ENCODE results near the gene ZSWIM4. TPM values are rescaled to one million over a fixed set of nuclear protein-coding genes. Genes with fewer than 3 reads are reported as not detected.
A peak's percentile ranks its signal among the peaks of the same experiment; 100 is the strongest.
"Not testable (repeated sequence)": the region's sequence is repeated elsewhere in the genome, so short reads cannot be mapped to it uniquely, and the experiment has no call there.

The ZSWIM4 gene
- total RNA-seq (1 to 10 TPM; 2.3 to 4.4 (median 3.3) TPM), polyA plus RNA-seq (1 to 10 TPM in 2 of 3 donors, under 1 TPM in 1; 0.60 to 3.3 (median 1.4) TPM)

DNA sequence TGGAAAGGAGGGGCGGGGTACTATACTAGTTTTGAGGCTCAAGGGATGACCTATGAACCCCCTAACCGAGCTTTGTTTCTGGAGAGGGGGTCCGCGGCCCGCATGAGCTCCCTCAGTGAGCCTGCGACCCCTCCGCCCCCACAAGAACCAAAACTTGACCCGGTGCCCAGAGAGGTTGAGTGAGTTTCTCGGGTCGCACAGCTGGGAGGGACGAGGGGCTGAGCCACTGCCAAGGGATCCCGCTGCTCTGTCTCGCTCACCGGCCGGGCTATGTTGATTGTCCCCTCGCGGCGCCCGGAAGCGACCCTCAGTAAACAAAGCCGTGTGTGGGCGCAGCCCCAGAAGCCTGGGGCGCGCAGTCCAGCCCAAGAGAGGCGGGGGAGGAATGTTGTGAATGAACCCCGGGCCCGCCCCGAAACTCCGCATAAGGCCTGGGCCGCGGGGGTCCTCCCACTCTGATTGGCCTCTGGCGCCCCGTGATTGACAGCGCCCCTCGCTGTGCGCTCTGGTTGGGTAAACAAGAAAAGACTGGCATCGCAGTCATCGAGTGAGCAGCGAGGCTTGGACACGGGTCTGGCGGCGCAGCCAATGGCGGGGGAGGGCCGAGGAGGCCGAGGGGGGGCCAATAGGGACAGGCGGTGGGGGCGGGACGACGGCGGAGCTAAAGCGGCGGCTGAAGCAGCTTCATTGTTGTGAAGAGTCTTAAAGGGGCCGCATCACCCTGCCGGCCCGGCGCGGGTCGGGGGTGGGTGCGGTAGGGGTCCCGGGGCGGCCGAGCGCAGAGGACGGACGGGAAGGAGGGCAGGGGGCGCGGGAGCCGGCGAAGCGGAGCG, at the start of gene ZSWIM4:
Gene ZSWIM4 (plus strand): TSS at position 687 of the 833 bp plus-strand sequence. CDS start 206 bp downstream, outside the sequence.
- 0 to 1% methylated on average over 71 of the region's 71 CpGs for WGBS, 2 donors
- Histone ChIP-seq H3K36me3 (no peaks in the 10 kb centered on the region), H3K9me3 (no peaks in the 10 kb centered on the region), H3K4me3 (peak within 1 kb of the TSS; percentile 61 to 96 (median 70)), H3K27ac (peak within 1 kb of the TSS; percentile 93 to 97 (median 94)), H3K27me3 (no peaks in the 10 kb centered on the region), H3K4me1 (peaks cover 0 to 36% (median 33%) of the 10 kb centered on the region in 4 donors)
- intact Hi-C loops (cut with DNase I), result loop anchor here (1.0 to 10.0 kb wide), 6 partner anchors 42 to 290 kb away; partner anchors contain the start of genes C19orf67, DCAF15 and RFX1
- TF ChIP-seq POLR2A (IDR thresholded peaks at IDR 0.05), result peak; percentile 12 to 37
- no peak for TF ChIP-seq EP300 (IDR thresholded peaks at IDR 0.05)
- TF ChIP-seq POLR2AphosphoS5 (IDR thresholded peaks at IDR 0.05), result peak; percentile 10 to 80 (median 66)
- TF ChIP-seq, protein P1, sequence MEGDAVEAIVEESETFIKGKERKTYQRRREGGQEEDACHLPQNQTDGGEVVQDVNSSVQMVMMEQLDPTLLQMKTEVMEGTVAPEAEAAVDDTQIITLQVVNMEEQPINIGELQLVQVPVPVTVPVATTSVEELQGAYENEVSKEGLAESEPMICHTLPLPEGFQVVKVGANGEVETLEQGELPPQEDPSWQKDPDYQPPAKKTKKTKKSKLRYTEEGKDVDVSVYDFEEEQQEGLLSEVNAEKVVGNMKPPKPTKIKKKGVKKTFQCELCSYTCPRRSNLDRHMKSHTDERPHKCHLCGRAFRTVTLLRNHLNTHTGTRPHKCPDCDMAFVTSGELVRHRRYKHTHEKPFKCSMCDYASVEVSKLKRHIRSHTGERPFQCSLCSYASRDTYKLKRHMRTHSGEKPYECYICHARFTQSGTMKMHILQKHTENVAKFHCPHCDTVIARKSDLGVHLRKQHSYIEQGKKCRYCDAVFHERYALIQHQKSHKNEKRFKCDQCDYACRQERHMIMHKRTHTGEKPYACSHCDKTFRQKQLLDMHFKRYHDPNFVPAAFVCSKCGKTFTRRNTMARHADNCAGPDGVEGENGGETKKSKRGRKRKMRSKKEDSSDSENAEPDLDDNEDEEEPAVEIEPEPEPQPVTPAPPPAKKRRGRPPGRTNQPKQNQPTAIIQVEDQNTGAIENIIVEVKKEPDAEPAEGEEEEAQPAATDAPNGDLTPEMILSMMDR (IDR thresholded peaks at IDR 0.05), result no peak
- DNase-seq, result peak; percentile 100

DNA sequence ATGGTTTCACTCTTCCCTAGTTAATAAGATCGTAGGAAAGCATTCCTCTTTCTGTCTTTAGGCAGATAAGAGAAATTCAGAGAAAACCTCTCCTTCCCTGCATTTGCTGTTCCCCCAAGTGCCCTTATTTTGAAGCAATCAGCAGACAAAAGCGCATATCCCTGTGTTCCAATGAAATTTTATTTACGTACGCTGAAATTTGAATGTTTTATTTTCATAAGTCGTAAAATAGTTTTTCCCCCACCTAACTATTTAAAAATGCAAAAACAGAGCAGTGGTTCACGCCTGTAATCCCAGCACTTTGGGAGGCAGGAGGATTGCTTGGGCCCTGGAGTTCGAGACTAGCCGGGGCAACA, 48.2 kb upstream of the ZSWIM4 start:
- peak overlapping the region; percentile 87 to 92 (median 90) for H3K27ac ChIP-seq
- 84 to 91% methylated on average over 8 of the region's 8 CpGs for WGBS, 2 donors
- H3K9me3 ChIP-seq, result no peaks in the 10 kb centered on the region
- H3K4me1 ChIP-seq, result peaks cover 0 to 17% (median 13%) of the 10 kb centered on the region in 4 donors
- TF ChIP-seq, protein P1 (IDR thresholded peaks at IDR 0.05), result no peak
- TF ChIP-seq EP300 (IDR thresholded peaks at IDR 0.05) (no peak), POLR2AphosphoS5 (IDR thresholded peaks at IDR 0.05) (no peak), POLR2A (IDR thresholded peaks at IDR 0.05) (no peak)
- H3K4me3 ChIP-seq, result peak overlapping the region; percentile 72 to 93 (median 87)
- H3K27me3 ChIP-seq, result no peaks in the 10 kb centered on the region
- intact Hi-C loops (cut with DNase I), result loop anchor here (1.0 to 2.0 kb wide), 2 partner anchors 16 to 48 kb away; partner anchors contain the start of gene ZSWIM4
- H3K36me3 ChIP-seq, result peaks cover 0 to 12% (median 5%) of the 10 kb centered on the region in 4 donors
- no peak for DNase-seq

DNA sequence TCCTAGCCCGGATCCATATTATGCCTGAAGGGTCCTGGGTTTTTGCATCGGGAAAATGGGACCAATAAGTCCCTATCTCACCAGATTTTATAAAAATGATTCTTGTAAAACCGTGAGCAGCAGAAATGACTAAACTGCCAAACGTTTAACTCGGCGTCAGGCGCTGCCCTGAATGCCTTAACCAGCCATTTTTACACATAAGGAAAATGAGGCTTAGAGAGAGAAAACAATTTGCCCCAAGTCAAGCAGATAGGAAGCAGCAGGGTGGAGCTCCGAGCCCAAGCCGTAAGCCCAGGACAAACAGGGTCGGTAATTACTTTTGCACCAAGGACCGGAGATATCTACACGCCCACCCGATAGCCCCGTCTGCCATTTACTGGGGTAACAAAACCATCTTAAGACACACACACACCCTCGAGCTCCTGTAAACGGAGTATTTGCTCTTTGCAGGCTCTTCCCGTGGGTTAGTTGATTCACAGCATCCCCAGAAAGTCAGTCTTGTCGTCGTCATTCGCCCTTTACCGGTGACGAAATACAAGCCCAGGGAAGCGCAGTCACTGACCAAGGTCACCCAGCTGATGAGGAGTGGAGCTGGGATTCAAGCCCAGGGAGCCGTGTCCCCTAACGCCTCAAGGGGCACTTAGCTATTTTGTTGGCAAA, 46.9 kb upstream of the ZSWIM4 start:
- H3K27me3 ChIP-seq, result no peaks in the 10 kb centered on the region
- peak overlapping the region; percentile 87 to 92 (median 90) for H3K27ac ChIP-seq
- no peak for DNase-seq
- peaks cover 7 to 24% (median 14%) of the 10 kb centered on the region in 4 donors for H3K36me3 ChIP-seq
- peaks cover 0 to 17% (median 13%) of the 10 kb centered on the region in 4 donors for H3K4me1 ChIP-seq
- 1 to 2% methylated on average over 25 of the region's 25 CpGs for WGBS, 2 donors
- H3K9me3 ChIP-seq, result no peaks in the 10 kb centered on the region
- no peak for TF ChIP-seq EP300 (IDR thresholded peaks at IDR 0.05)
- TF ChIP-seq, protein P1 (IDR thresholded peaks at IDR 0.05), result no peak
- no peak for TF ChIP-seq POLR2A (IDR thresholded peaks at IDR 0.05)
- TF ChIP-seq POLR2AphosphoS5 (IDR thresholded peaks at IDR 0.05), result no peak
- H3K4me3 ChIP-seq, result peak overlapping the region; percentile 72 to 93 (median 87)
- intact Hi-C loops (cut with DNase I), result no loop called here

DNA sequence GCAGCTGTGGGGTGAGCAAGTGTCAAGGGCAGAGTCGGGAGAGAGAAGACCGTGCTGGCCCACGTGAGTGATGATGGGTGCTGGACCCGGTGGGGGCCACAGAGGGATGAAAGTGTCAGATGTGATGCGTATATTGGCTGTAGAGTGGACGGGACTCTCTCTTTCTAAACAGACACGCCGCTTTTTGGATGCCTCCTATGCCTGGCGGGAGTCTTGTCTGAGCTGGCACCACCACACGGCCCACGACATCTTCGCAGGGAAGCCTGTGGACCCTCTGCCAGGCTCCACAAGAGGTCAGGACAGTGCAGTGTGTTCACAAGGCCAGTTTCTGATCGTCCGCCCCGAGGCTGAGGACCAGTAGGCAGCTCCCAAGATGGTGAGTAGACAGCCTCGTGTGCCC, 43.8 kb upstream of the ZSWIM4 start:
- TF ChIP-seq POLR2AphosphoS5 (IDR thresholded peaks at IDR 0.05) (no peak), POLR2A (IDR thresholded peaks at IDR 0.05) (no peak), EP300 (IDR thresholded peaks at IDR 0.05) (no peak)
- TF ChIP-seq, protein P1 (IDR thresholded peaks at IDR 0.05), result no peak
- no peaks in the 10 kb centered on the region for H3K9me3 ChIP-seq
- no peak overlapping the region for H3K4me3 ChIP-seq
- H3K27ac ChIP-seq, result no peak overlapping the region
- H3K27me3 ChIP-seq, result no peaks in the 10 kb centered on the region
- intact Hi-C loops (cut with DNase I), result no loop called here
- 92 to 95% methylated on average over 16 of the region's 16 CpGs for WGBS, 2 donors
- peaks cover 24 to 55% (median 35%) of the 10 kb centered on the region in 4 donors for H3K36me3 ChIP-seq
- peaks cover 0 to 17% (median 13%) of the 10 kb centered on the region in 4 donors for H3K4me1 ChIP-seq
- DNase-seq, result no peak

DNA sequence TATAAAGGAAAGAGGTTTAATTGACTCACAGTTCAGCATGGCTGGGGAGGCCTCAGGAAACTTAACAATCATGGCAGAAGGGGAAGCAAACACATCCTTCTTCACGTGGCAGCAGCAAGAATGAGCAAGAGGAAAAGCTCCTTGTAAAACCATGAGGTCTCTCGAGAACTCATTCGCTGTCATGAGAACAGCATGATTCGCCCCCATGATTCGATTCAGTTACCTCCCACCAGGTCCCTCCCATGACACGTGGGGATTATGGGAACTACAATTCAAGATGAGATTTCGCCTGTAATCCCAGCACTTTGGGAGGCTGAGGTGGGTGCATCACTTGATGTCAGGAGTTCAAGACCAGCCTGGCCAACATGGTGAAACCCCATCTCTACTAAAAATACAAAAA, 41.6 kb upstream of the ZSWIM4 start:
- peaks cover 39 to 77% (median 55%) of the 10 kb centered on the region in 4 donors for H3K36me3 ChIP-seq
- 93 to 95% methylated on average over 7 of the region's 7 CpGs for WGBS, 2 donors
- intact Hi-C loops (cut with DNase I), result not testable (repeated sequence)

More for the DNA sequence above, 41.6 kb upstream of the ZSWIM4 start:
- H3K9me3 ChIP-seq, DNase-seq, H3K27me3 ChIP-seq, H3K4me3 ChIP-seq, H3K27ac ChIP-seq: not testable (repeated sequence)
- H3K4me1 ChIP-seq, result peaks cover 0 to 12% (median 7%) of the 10 kb centered on the region in 4 donors
